NCI-H446 (cell line): ENCODE data around the gene ADAD2.

Source experiments
- DNase-seq, 2 experiments: peaks; one replicate each; lab custom pipeline; 2025; lab: John Stamatoyannopoulos, UW

The ADAD2 gene

GRCh38 chr16:84176192-84177053 is 14.5 kb upstream of the ADAD2 start:
- no peak for DNase-seq

GRCh38 chr16:84177741-84178073 is 13.2 kb upstream of the ADAD2 start:
- DNase-seq = no peak

GRCh38 chr16:84178146-84178765 is 12.7 kb upstream of the ADAD2 start:
- DNase-seq = no peak

GRCh38 chr16:84178892-84179611 is 11.9 kb upstream of the ADAD2 start:
- DNase-seq = no peak

GRCh38 chr16:84179612-84180320 is 11.2 kb upstream of the ADAD2 start:
- no peak for DNase-seq

GRCh38 chr16:84180519-84181140 is 10.3 kb upstream of the ADAD2 start:
- DNase-seq = no peak

- DNase-seq = no peak
These were observed 9.6 kb upstream of the ADAD2 start for GRCh38 chr16:84181144-84181915.

GRCh38 chr16:84182104-84182503 is 8.9 kb upstream of the ADAD2 start:
- no peak for DNase-seq

GRCh38 chr16:84182680-84183571 is 8.0 kb upstream of the ADAD2 start:
- no peak for DNase-seq

GRCh38 chr16:84183572-84183875 is 7.4 kb upstream of the ADAD2 start:
- DNase-seq = no peak

GRCh38 chr16:84183911-84184591 is 6.9 kb upstream of the ADAD2 start:
- DNase-seq = no peak

- no peak for DNase-seq
These were observed 6.2 kb upstream of the ADAD2 start for GRCh38 chr16:84184775-84185174.

- DNase-seq = peak; percentile 67 to 92
These were observed 4.1 kb upstream of the ADAD2 start, which contains the start of gene TAF1C for GRCh38 chr16:84186685-84187437. Gene TAF1C, minus strand, starts transcription at chr16:84187057. Its CDS starts 2,069 bp downstream, at chr16:84184988.

GRCh38 chr16:84191466-84191865 is 509 bp downstream of the ADAD2 start:
- DNase-seq = no peak

- DNase-seq = no peak
These were observed 2.5 kb downstream of the ADAD2 start for GRCh38 chr16:84193480-84193879.

- DNase-seq = no peak
These were observed 3.1 kb downstream of the ADAD2 start for GRCh38 chr16:84194018-84194417.

GRCh38 chr16:84194470-84195200 is 3.7 kb downstream of the ADAD2 start:
- DNase-seq = no peak
